Right cardiac atrium (tissue), 5 donors: ENCODE results near the gene HOXD4. TPM values are rescaled to one million over a fixed set of nuclear protein-coding genes. Genes with fewer than 3 reads are reported as not detected.
A peak's percentile ranks its signal among the peaks of the same experiment; 100 is the strongest.

Experiments used
- ATAC-seq, 2 donors: fragments of 200-7000 bp; cut with Tn5 transposase; one replicate each; pipeline versions ENCODE4 v1.8.0 to v1.9.1; 2020; ENCODE audit warnings: moderate library complexity in 2 of 2, mild to moderate bottlenecking in 1 of 2
- DNase-seq, 3 donors: peaks; one replicate each; pipeline ENCODE4 v3.0.0-alpha.2; 2020
- H3K27ac ChIP-seq: one replicate; pipeline ENCODE4 v1.5.1; 2013; ENCODE audit warnings: mild to moderate bottlenecking, low read length, control low read depth, moderate library complexity
- H3K27me3 ChIP-seq: one replicate; pipeline ENCODE4 v1.6.1; 2013; ENCODE audit not compliant: control insufficient read depth, insufficient read depth
- H3K4me1 ChIP-seq: one replicate; pipeline ENCODE4 v1.6.1; 2013; ENCODE audit warnings: low read length; ENCODE audit not compliant: control insufficient read depth, insufficient read depth
- H3K4me3 ChIP-seq: one replicate; pipeline ENCODE4 v1.5.1; 2013; ENCODE audit warnings: low read length, control low read depth
- H3K9me3 ChIP-seq: one replicate; pipeline ENCODE4 v1.6.1; 2013; ENCODE audit warnings: low read length; ENCODE audit not compliant: control insufficient read depth
- WGBS: extraction: QIAGEN DNeasy Blood & Tissue Kit; methylation state at CpG from one replicate; pipeline ENCODE4 v1.1.7; 2013; 5-methylcytosine and 5-hydroxymethylcytosine counted together
- intact Hi-C, 4 donors: fragments of 100-400 bp; cut with DNase I; formaldehyde crosslinking; loops; one replicate each; pipeline versions ENCODE4 v1.11.0 to v1.14.0; 2022 to 2023
- polyA plus RNA-seq: library from polyadenylated mRNA; stranded (reverse); fragments of 200-250 nt; gene quantifications from one replicate; pipeline ENCODE4 v1.2.3, GENCODE V29; 2013
- total RNA-seq, 4 donors: library from RNA; stranded (reverse); fragmentation: NEBNext Ultra II Directional; extraction: Animal tissue kit (Norgen Biotek cat#: 25700); gene quantifications; one replicate each; pipeline ENCODE4 v1.2.1, GENCODE V29; 2021
- donor health status: healthy with polysubstance abuse.
- donor health status: DM: no; HTN: yes; CAD: no.
- donor health status: DM: no; HTN: no; CAD: no.
- donor health status: DM: no; HTN: yes; CAD: no; lungs with severe emphysema.
- donor health status: DM: yes; HTN: yes; CAD: no.

HOXD4 gene
- total and polyA plus RNA-seq, 5 donors: 0.29 TPM; not detected in 4

DNA sequence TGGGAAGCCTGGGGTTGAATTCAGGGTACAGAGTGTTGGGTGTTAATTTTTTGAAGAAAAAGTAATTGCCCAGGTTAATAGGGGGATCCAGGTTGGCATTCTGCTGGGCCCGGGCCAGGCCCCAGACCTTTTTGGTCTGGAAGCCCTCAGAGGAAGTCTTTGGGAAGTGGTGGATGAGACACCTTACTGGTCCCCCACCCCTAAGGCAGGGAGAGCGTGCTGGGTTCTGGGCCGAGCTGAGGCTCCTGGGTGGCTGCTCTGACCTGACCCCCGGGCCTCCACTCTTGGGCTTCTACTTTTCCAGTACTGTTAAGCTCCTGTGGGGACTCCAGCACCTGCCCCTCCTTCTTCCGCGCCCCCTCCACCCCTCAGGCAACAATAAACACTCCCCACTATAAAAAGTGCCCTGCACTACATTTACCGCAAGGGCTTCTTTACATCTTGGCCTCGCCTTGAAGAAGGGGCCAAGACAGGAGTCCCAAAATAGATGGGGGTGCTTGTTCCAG is 5.0 kb downstream of the HOXD4 start:
- Histone ChIP-seq H3K9me3 (no peaks in the 10 kb centered on the region), H3K4me1 (peaks cover 8% of the 10 kb centered on the region), H3K4me3 (no peak overlapping the region), H3K27ac (no peak overlapping the region), H3K27me3 (no peaks in the 10 kb centered on the region)
- DNase-seq: no peak
- intact Hi-C loops: no loop called here
- ATAC-seq: no peak
- WGBS: 23% methylated on average over 8 of the region's 8 CpGs

DNA sequence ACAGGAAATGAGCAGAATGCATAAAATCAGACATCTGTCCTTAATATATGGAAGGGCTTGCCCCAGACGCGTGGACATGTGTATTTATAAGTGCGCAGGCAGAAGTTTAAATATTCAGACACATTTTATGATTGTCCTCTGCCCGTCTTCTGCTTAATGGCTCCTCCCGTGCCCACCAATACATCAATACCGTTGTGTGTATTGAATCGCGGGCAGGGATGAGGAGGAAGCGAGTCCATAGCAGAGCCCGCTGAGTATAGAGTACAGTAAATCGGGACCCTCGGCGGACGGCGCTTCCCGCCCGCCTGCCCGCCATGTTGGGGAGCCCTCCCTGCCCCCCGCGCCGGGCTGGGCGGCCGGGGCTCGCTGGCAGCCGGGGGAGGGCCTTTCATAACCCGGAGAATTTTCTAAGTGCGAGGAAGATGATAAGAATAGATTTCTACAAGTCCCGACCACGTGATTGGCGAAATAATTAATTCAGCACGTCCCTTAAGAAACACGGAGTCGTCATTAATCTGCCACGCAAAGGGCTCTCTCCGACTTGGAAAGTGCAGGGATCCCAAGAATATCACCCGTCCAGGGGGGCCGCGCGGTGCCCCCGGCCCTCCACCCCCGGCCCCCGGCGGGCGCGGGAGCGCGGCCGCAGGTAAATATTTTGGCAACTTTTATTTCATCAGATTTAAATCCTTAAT is 5.6 kb downstream of the HOXD4 start, which contains the start of gene HOXD3:
HOXD3 (plus strand) TSS at position 501 of the 692 bp plus-strand sequence. CDS start 11,808 bp downstream, outside the sequence.
- Histone ChIP-seq H3K9me3 (no peaks in the 10 kb centered on the region), H3K27ac (no peak within 1 kb of the TSS), H3K4me3 (peak within 1 kb of the TSS; percentile 1), H3K27me3 (no peaks in the 10 kb centered on the region), H3K4me1 (peaks cover 5% of the 10 kb centered on the region)
- ATAC-seq (no peak), DNase-seq (no peak)
- WGBS: 6% methylated on average over 48 of the region's 48 CpGs
- intact Hi-C loops: no loop called here

DNA sequence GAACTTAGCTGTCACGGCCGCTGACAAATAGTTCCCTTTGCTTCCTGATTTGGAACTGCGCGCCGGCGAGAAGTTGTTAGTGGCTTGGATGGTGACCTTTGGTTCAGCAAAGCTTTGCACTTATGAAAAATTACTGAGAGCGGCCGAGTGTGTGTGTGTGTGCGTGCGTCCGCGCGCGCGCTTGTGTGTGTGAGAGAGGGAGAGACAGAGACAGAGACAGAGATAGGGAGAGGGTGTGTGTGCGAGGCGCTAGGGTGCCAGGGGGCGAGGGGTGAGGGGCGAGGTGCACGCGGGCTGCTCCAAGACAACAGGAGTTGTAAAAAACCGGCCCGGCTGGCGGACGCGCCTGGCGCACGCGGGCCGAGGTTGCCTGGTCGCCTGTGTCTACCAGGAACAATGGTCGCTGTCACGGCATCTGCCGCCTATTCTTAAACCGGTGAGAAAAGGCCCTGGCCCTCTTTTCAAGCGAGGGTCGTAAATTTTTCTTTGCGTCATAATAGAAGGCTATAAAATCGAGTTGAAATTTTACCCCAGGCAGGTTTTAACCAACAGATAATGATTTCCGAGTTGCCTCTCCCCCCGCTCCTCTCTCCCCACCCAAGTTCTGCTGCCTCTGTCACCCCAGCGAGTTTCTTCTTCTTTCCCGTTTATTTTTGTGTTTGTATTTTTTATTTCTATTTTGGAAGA is 6.3 kb downstream of the HOXD4 start:
- intact Hi-C loops: no loop called here
- DNase-seq (no peak), ATAC-seq (no peak)
- no peak overlapping the region for H3K27ac ChIP-seq
- no peaks in the 10 kb centered on the region for H3K27me3 ChIP-seq
- H3K9me3 ChIP-seq: no peaks in the 10 kb centered on the region
- H3K4me3 ChIP-seq: peak overlapping the region; percentile 1
- peaks cover 5% of the 10 kb centered on the region for H3K4me1 ChIP-seq
- WGBS: 11% methylated on average over 43 of the region's 43 CpGs

DNA sequence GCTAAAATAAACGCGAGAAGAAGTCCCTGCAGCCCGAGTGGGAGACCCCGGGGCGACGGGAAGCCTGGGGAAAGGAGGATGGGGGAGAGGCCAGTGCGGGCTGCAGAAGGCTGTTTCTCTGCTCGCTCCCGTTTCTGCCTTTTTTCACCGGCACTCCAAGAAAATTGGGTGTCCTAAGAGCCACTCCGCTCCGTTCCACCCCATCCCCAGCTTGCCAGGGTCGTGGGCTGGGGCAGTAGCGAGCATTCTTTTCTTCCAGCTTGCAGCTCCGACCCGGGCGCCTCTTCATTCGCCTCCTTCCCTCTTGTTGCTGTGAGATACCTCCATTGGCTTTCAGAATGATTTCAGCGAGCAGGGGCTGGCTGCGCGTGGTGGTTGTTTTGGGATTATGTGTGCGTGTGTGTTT is 6.8 kb downstream of the HOXD4 start:
- intact Hi-C loops: no loop called here
- DNase-seq (no peak), ATAC-seq (no peak)
- H3K27me3 ChIP-seq: no peaks in the 10 kb centered on the region
- 12% methylated on average over 22 of the region's 22 CpGs for WGBS
- H3K9me3 ChIP-seq: no peaks in the 10 kb centered on the region
- peaks cover 5% of the 10 kb centered on the region for H3K4me1 ChIP-seq
- H3K27ac ChIP-seq: no peak overlapping the region
- no peak overlapping the region for H3K4me3 ChIP-seq

DNA sequence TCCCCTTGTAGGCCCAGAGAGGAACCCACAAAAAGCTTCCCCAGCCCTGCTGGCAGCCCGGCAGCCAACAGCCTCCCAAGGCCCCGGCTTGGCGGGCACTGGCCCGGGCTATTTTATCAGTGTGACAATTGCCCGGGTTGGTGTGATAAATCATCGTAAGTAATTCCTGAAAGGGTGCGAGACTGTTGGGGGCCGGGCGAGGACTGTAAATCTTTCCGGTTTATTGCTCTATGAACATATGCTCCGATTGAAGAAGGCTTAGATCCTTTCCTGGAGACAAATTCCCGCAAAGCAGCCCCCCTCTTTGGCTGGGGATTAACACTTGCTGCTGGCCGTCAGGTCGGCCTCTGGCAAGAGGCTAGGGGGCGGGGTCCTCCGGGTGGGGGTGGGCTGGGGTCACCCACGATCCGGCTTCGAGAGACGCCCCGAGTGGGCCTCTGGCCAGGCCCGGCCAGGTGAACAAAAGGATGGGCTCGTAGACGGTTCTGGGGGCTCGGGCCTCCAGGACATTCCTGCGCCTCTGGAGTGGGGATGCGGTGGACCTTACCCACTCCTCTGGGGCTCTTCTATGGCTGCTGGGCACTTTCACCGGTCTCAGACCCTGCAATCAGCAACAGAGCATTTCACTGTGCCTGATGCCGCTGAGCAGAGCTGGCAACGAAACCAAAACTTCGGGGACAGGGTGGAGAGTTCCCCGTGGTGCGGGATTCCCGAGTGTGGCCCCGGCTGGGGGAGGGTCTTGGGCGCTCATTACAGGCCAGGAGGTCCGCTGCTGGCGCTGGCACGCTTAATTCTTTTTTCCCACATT is 7.7 kb downstream of the HOXD4 start:
- no peaks in the 10 kb centered on the region for H3K9me3 ChIP-seq
- H3K4me1 ChIP-seq: peaks cover 5% of the 10 kb centered on the region
- WGBS: 14% methylated on average over 39 of the region's 39 CpGs
- ATAC-seq (no peak), DNase-seq (no peak)
- intact Hi-C loops: no loop called here
- H3K4me3 ChIP-seq: no peak overlapping the region
- H3K27me3 ChIP-seq: no peaks in the 10 kb centered on the region
- H3K27ac ChIP-seq: no peak overlapping the region

DNA sequence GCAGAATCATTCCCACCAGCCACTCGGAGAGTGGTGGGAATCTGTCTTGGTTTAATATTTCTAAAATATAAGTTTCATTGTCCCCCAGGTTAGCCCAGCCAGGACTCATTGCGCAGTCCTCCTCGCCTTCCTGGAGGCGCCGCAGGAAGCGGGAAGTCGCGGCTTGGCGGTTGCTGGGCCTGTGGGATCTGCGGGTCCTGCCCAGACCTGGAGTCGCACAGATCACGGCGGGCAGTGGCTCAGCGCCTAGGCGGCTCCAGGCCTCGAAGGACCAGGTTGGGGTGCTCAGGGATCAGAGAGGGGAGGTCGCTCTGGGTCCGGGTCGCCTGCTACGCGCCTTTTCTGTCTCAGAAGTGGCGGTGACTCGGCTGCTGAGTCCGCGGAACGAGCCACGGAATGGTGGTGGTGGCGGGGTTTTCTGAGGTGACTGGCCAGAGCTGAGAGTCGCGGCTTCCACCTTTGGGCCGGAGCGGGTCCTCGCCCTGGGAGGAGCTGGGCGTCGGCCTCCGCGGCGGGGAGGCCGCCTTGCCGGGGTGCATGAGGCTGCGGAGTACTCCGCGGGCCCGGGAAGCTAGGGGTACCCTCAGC is 8.4 kb downstream of the HOXD4 start:
- no peaks in the 10 kb centered on the region for H3K27me3 ChIP-seq
- intact Hi-C loops: no loop called here
- no peak for ATAC-seq

DNA sequence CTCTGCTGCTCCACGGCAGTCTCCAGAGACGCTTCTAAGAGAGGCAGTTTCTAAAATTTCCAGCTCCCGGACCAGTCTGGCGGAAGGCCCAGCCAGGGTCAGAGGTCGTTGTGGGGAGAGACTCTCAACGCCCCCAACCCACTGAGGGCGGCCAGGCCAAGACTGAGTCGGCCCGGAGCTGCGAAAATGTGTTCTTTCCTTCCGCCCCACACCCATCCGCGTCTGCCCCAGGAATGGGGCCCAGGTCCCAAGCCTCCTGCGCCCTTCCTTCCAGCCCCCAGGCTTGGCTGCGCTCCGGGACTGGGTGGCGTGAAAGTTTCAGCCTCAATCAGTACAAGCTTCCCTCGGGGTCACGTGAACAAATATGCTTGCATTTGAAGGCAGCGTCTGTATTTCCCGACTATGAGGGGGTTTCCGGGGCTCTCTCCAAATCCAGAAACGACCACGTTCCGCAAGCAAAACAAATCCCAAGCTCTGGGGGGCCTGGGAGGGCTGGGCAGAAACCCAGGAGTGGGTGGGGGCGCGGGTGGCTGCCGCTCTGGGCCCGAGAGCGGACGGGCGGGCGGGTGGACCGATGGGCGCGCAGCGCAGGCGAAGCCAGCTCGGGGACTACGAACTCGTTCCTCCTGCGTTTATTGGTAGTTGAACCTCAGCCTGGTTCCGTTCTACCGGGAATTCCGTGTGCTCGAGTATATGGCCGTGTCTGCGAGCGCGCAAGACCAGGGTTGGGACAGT is 9.1 kb downstream of the HOXD4 start:
- Histone ChIP-seq H3K27me3 (no peaks in the 10 kb centered on the region), H3K9me3 (no peaks in the 10 kb centered on the region), H3K27ac (no peak overlapping the region), H3K4me3 (peak overlapping the region; percentile 12), H3K4me1 (peaks cover 5% of the 10 kb centered on the region)
- intact Hi-C loops: no loop called here
- ATAC-seq: no peak
- WGBS: 7% methylated on average over 50 of the region's 50 CpGs
- DNase-seq: no peak

More for the DNA sequence above, 8.4 kb downstream of the HOXD4 start:
- Histone ChIP-seq H3K4me3 (peak overlapping the region; percentile 12), H3K4me1 (peaks cover 5% of the 10 kb centered on the region), H3K27ac (no peak overlapping the region), H3K9me3 (no peaks in the 10 kb centered on the region)
- 7% methylated on average over 44 of the region's 44 CpGs for WGBS
- DNase-seq: no peak

DNA sequence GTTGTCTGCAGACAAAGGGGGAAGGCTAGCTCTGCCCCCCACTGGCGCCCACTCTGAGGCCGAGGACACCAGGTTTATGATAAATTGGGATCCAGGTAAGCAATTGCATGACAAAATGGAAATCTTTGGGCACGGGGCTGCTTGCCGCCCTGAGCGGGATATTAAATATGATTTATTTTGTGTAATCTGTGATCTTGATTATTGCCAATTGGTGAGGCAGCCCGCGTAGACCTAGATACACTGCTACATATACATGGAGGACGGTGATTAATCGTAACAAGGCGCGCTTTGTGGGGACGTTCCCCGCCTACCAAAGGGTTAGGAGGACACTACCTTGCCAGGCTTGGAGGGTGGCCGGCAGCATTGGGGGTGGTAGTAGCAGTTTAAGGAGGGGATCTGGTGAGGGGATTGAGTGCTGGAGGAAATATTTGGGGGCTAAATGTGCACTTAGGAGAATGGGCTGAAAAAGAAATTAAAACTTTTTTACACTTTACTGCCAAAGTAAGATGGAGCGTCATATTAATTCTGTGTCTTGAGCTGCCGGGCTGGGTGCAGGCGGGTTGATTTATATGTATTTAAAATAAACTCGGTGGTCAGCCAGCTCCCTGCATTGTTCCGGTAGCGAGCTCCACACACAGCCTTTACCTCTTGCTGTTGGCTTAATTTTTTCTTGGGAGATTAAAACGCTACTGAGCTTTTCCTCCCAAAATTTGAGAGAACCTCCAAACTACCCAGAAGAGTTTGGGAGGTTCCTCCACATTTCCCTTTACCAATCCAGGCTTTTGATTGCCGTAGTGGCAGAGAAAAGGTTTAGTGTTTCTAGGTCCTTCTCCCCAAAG is 9.9 kb downstream of the HOXD4 start:
- Histone ChIP-seq H3K4me1 (peaks cover 5% of the 10 kb centered on the region), H3K4me3 (no peak overlapping the region), H3K9me3 (no peaks in the 10 kb centered on the region), H3K27ac (no peak overlapping the region), H3K27me3 (no peaks in the 10 kb centered on the region)
- DNase-seq: no peak
- ATAC-seq: no peak
- WGBS: 21% methylated on average over 22 of the region's 22 CpGs
- intact Hi-C loops: no loop called here

DNA sequence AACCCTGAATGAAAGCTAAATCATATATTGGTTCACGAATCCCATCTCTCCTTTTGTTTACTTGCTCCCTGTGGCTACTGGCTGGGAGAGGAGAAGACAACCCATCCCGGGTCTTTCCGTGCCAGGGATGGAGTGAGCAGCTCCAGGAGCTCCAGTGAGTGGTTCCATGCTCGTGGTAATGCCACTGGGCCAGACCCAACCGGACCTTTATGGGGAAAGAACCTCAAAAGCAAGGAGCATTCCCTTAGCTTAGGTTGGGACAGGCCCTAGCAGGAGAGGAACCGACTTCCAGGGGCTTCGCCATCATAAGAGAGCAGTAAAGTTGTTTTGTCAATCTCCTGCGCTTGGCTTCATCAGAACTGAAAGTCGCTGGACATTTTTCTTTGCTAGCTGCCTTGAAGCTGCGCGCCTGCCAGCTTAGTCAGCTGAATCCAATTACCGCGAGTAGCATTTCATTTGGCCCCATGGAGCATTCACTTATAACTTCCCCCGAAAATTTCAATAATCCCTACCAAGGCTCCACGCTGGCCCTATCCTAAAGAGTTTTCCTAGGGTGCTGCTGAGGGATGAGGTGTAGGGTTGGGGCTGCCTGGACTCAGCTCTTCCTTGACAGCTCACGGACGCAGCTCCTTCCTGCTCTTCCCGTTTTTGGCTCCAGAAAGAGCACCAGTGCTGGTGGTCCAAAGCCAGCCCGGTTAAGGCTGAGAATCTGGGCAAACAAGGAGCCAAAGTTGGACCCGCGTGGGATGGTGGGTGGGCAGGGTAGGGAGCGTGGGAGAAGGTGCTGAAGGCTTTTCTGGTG is 10.7 kb downstream of the HOXD4 start:
- no peaks in the 10 kb centered on the region for H3K27me3 ChIP-seq
- peaks cover 5% of the 10 kb centered on the region for H3K4me1 ChIP-seq
- H3K4me3 ChIP-seq: no peak overlapping the region
- DNase-seq (no peak), ATAC-seq (no peak)
- H3K27ac ChIP-seq: no peak overlapping the region
- H3K9me3 ChIP-seq: no peaks in the 10 kb centered on the region
- WGBS: 10% methylated on average over 22 of the region's 22 CpGs
- intact Hi-C loops: no loop called here
